PC-3 (cell line): ENCODE data around the gene MEGF9.

Experiments
- EZH2 ChIP-seq: fragments of 300-600 bp; sonication (generic); IDR thresholded peaks from one replicate; pipeline ENCODE4 v1.6.1; 2017; ENCODE audit warnings: antibody characterized with exemption, mild to moderate bottlenecking, low read length; ENCODE audit not compliant: unreplicated experiment
- EZH2phosphoT487 ChIP-seq: fragments of 300-600 bp; sonication (generic); IDR thresholded peaks from 2 replicates; pipeline ENCODE4 v1.6.1; 2018; ENCODE audit warnings: mild to moderate bottlenecking, antibody characterized with exemption, low read length, borderline replicate concordance
- TF ChIP-seq, protein P1 (sequence below): fragments of 300-600 bp; sonication (generic); conservative IDR thresholded peaks from 2 replicates; pipeline ENCODE4 v1.5.1; 2017; ENCODE audit warnings: antibody characterized with exemption, low read depth, mild to moderate bottlenecking, low read length

DNA sequence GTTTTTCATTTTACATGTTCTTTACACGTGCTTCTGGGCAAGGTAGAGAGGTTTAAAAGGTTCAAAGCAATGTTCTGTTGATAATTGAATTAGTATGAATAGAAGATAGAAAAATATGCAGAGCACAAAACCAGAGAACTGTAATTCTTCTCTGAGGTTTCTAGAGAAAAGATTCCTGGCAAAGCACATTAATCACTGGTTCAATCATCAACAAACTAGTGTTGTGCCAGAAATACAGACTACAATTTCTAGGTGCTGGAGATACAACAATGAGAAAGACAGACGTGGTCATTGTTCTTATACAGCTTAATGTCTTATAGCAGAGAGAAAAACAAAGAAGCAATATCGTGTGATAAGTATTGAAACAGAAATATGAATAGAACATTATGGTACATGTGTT, 25.5 kb downstream of the MEGF9 start:
- TF ChIP-seq, protein P1, sequence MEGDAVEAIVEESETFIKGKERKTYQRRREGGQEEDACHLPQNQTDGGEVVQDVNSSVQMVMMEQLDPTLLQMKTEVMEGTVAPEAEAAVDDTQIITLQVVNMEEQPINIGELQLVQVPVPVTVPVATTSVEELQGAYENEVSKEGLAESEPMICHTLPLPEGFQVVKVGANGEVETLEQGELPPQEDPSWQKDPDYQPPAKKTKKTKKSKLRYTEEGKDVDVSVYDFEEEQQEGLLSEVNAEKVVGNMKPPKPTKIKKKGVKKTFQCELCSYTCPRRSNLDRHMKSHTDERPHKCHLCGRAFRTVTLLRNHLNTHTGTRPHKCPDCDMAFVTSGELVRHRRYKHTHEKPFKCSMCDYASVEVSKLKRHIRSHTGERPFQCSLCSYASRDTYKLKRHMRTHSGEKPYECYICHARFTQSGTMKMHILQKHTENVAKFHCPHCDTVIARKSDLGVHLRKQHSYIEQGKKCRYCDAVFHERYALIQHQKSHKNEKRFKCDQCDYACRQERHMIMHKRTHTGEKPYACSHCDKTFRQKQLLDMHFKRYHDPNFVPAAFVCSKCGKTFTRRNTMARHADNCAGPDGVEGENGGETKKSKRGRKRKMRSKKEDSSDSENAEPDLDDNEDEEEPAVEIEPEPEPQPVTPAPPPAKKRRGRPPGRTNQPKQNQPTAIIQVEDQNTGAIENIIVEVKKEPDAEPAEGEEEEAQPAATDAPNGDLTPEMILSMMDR: no peak
- no peak for TF ChIP-seq EZH2phosphoT487
- TF ChIP-seq EZH2: no peak
